Ovary (tissue), 3 donors: ENCODE data around the gene B3GNT5.

Source experiments
- EP300 ChIP-seq: sonication (generic); formaldehyde crosslinking; IDR thresholded peaks from one replicate; pipeline ENCODE4 v1.6.1; 2017; ENCODE audit warnings: antibody characterized with exemption
- POLR2A ChIP-seq: fragments of 450-650 bp; IDR thresholded peaks from one replicate; pipeline ENCODE4 v1.6.1; 2017; ENCODE audit warnings: antibody characterized with exemption, mild to moderate bottlenecking, moderate library complexity
- TF ChIP-seq, protein P1 (sequence below), 3 donors: fragments of 450-650 bp in 2 of 3; fragments of 200-600 bp in 1 of 3; IDR thresholded peaks; one replicate each; pipeline versions ENCODE4 v1.5.1 to v1.8.0; 2016 to 2022; ENCODE audit warnings: antibody characterized with exemption in 3 of 3, mild to moderate bottlenecking in 1 of 3
- donor health status: DM: no; HTN: no; CAD: no.

DNA sequence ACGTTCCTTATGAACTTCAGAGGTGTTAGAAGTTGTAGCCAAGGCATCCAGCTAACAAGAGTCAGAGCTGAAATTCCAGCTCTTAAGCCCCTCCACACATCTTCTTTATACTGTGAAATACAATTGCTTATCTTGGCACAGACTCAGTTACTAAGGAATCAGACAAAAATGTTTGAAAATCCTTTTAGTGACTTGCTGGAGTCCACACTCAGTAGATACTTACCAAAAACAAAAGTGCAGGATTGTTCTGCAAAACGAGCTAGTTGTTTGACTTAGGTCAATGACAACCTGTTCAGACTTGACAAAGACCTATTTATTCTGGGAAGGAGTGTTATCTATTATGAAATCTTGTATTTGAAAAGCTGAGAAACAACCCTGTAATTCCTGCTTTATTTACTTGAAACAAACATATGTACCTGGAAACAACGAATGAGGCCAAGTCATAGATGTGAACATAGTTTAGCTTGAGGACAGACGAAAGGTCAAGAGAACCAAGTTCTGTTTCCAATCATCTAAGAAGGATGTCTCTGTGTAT, 38.5 kb downstream of the B3GNT5 start:
- TF ChIP-seq POLR2A: no peak
- TF ChIP-seq, protein P1, sequence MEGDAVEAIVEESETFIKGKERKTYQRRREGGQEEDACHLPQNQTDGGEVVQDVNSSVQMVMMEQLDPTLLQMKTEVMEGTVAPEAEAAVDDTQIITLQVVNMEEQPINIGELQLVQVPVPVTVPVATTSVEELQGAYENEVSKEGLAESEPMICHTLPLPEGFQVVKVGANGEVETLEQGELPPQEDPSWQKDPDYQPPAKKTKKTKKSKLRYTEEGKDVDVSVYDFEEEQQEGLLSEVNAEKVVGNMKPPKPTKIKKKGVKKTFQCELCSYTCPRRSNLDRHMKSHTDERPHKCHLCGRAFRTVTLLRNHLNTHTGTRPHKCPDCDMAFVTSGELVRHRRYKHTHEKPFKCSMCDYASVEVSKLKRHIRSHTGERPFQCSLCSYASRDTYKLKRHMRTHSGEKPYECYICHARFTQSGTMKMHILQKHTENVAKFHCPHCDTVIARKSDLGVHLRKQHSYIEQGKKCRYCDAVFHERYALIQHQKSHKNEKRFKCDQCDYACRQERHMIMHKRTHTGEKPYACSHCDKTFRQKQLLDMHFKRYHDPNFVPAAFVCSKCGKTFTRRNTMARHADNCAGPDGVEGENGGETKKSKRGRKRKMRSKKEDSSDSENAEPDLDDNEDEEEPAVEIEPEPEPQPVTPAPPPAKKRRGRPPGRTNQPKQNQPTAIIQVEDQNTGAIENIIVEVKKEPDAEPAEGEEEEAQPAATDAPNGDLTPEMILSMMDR (IDR thresholded peaks at IDR 0.05): no peak
- TF ChIP-seq EP300: no peak
